ELF-1 (cell line): Measurements from ENCODE around the gene PRKAR1A.
"Not testable (repeated sequence)": the region's sequence is repeated elsewhere in the genome, so short reads cannot be mapped to it uniquely, and the experiment has no call there.

Source experiments
- DNase-seq: peaks from one replicate; pipeline ENCODE4 v3.0.0-alpha.2; 2016; ENCODE audit warnings: low read depth, low spot score

PRKAR1A gene

GRCh38 chr17:68578236-68578635 is 66.0 kb downstream of the PRKAR1A start:
- no peak for DNase-seq

DNA sequence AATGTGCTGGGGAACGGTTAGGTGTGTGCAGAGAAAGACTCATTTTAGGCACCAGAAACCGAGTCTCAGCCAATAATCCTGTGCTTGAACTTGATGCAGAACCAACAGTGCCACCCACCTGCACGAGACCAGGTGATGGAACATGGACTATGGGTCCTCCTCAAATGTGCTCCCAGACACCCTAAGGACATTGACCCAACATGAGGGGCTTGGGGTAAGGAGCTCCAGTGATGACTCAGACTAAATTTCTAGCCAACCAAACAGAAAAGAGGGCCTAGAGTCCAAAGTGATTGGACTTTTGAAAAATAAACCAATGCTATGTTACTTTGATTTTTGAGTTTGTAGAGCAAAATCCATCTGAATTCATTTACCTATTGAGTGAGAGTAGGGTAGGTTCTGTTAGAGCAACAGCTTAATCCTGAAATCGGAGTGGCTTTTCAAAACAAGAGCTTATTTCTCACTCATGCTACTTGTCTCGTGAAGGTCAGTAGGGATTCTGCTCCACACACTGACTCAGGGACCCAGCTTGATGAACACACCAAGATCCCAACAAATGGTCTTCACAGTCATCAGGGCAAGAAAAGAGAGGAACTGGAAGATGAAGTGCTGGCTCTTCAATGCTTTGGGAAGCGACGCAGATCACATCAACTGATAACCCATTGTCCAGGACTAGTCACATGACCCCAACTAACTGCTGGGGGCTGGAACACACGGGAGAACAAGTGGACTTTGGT is 67.1 kb downstream of the PRKAR1A start:
- DNase-seq, result no peak

DNA sequence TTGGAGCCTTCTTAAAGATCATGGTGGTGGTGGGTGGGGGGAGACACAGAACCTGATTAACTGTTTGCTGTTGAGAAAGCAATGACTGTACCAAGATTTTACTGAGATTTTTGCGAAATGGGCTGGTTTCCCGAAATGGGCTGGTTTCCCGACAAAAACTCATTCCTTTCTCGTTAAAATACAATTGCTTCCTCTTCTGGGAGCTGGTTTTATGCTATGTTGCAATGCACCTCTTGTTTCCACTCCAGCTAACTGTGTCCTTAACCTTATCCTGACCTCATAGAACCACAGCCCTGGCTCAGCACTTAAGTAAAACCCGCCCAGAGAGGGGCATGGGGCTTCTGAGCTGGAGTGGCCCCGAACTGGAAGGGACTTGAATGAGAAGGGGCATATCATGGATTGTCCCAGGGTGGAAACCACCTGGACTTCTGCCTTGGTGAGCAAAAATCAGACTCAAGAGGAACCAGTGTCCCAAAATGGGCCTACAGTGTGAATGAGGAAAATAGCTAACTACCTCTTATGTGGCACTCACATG is 68.1 kb downstream of the PRKAR1A start:
- DNase-seq, result no peak

DNA sequence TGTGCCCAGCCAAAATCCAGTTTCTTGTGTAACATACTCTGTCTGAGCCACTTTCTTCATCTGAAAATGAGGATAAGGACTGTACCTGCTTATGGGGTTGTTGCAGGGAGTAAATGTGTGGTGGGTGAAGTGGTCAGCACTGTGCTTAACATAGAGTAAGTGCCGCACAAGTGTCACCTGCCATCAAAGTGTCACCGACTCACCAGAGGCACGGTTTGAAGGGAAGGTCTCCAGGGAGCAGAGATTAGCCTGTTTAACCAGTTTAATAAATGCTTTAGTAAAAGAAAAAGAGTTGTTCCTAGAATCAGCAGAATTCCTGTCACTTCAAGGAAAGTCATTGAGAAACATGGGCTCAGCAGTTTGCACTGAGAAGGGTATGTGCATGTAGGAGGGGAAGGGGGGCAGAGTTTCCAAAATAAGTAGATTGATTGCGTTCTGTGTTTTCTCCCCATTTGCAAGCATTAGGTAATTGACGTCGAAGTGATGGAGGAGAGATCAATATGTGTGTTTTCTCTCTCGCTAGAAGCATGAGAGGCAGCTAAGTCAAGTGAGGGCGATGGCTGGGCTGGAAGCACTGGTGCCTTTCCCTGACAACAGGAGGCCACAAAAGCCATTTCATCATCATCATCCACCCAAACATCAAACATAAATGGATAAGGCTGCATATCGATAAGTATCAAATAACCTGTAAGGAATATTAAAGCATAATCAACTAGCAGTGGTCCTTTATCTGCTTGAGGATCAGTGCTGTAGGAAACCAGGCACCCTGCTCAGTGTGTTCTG is 69.8 kb downstream of the PRKAR1A start:
- no peak for DNase-seq

- DNase-seq, result not testable (repeated sequence)
Measured at GRCh38 chr17:68582867-68583266, 70.6 kb downstream of the PRKAR1A start.

DNA sequence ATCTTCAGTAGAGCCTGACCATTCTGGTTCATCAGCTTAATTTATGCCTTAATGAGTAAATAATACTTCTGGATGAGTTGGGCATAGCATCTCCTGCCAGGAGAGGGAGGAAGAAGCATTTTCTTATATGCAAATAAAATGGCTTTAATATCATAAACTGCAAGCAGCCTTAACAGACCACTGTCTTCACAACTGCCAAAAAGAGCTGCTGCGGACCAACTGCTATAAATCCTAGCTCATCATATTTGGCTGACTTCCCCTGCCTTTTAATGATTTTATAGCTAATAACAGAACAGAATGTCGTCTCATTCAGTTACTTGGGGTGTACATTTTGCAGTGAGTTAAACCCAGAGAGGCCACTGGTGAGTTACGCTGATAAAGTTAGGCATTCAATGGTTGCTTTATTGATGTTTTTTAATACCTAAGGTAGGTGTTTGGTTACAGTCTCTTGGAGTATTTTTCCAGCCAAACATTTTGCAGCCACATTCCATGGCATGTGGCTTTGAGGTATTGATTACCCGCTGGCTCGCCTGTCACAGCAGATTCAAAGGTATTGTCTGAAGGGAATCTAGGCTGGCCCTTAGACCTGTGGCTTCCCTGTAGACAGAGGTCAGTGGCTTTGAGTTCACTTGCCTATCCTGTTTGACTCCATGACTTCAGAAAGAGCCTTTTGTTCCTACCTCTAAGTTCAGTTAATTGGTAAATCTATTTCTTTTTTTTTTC is 72.5 kb downstream of the PRKAR1A start:
- DNase-seq, result no peak

GRCh38 chr17:68585643-68586042 is 73.4 kb downstream of the PRKAR1A start:
- peak; percentile 69 for DNase-seq

GRCh38 chr17:68587026-68587425 is 74.8 kb downstream of the PRKAR1A start:
- DNase-seq, result no peak

DNA sequence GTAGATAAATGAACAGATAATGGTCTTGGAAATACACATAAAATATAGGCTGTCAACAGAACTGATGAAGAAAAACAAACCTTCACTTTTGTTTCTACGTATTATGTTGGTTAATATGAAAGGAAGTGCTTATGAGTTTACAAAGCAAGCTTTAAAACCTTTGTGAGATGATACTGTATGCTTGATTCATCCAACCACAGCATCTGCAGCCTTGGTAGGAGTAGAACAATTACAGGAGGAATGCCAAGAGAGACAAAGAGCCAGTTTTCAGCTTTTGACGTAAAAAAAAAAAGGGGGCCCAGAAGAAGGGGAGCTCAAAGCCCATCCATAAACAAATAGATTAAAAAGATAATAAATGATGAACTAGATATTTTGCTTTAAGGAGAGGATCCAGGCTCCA is 75.6 kb downstream of the PRKAR1A start:
- no peak for DNase-seq

GRCh38 chr17:68588362-68588761 is 76.1 kb downstream of the PRKAR1A start:
- no peak for DNase-seq

GRCh38 chr17:68589086-68589485 is 76.9 kb downstream of the PRKAR1A start:
- no peak for DNase-seq

DNA sequence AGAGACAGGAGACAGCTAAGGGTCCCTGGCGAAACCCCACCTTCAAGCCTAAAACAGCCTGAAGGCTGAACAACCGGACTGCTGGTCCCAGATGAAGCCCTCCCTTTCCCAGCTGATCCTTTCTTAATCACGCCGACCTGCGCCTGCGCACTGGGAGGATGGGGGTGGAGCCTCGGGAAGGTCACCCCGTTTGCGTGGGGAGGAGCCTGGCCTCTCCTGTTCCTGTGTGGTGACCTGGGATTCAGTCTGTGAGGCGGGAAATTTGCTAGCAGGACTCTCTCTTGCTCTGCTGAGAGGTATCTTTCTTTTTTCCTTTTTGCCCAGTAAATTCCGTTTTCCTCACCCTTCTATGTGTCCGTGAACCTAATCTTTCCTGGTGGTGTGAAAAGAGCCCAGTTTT is 79.4 kb downstream of the PRKAR1A start:
- no peak for DNase-seq

- DNase-seq, result no peak
Measured at GRCh38 chr17:68592009-68592408, 79.8 kb downstream of the PRKAR1A start.

GRCh38 chr17:68592682-68593641 is 80.7 kb downstream of the PRKAR1A start:
- DNase-seq, result no peak

GRCh38 chr17:68594552-68594951 is 82.3 kb downstream of the PRKAR1A start:
- no peak for DNase-seq

DNA sequence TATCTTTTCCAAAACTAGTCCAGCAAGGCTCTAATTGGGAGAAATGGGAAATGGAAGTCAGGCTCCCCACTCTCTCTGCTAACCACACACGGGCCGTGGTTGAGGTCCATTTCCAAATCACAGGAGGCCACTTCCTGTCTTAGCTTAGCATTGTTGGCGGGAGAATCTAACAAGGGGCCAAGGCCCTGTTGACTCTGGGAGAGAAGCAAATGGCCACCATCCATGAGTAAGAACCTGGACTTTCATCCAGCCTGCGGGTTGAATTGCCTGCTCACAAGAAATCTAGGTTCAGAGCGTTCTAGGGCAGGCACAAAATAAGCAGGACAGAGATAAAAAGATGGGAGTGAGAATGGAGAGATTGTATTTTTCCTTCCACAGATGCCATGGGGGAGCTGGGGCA is 83.3 kb downstream of the PRKAR1A start:
- no peak for DNase-seq

GRCh38 chr17:68595986-68596385 is 83.8 kb downstream of the PRKAR1A start:
- DNase-seq, result no peak

GRCh38 chr17:68596411-68596945 is 84.2 kb downstream of the PRKAR1A start:
- DNase-seq, result no peak

GRCh38 chr17:68598074-68598473 is 85.8 kb downstream of the PRKAR1A start:
- no peak for DNase-seq

GRCh38 chr17:68598545-68598961 is 86.3 kb downstream of the PRKAR1A start:
- no peak for DNase-seq

DNA sequence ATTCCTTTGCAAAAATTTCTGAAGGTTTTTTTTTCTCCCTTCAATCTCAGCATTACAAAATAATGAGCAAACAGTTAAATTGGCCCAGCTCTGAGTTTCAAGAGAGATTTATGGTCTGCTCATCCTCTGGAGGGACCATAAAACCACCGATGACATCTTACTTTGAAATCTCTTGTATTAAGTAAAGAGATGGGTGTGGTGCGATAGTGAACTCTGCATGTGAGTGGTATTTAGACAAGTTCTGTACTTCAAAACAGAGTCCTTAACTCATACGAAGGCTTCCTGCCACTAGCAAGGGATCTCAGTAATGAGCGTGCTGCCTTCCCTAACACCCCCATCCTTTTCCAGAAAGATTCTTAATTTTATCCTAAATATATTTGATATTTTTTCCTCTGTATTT is 86.9 kb downstream of the PRKAR1A start:
- DNase-seq, result no peak
